ENCODE results near the gene C2orf69. TPM values are rescaled to one million over a fixed set of nuclear protein-coding genes. Genes with fewer than 3 reads are reported as not detected.

Gene C2orf69
- total RNA-seq, 2 donors from 2014 or later, result 16.3 to 19.8 TPM

GRCh38 chr2:199932312-199932855, 21.3 kb downstream of the C2orf69 start:
- no peak for ATAC-seq (replicated peaks)

DNA sequence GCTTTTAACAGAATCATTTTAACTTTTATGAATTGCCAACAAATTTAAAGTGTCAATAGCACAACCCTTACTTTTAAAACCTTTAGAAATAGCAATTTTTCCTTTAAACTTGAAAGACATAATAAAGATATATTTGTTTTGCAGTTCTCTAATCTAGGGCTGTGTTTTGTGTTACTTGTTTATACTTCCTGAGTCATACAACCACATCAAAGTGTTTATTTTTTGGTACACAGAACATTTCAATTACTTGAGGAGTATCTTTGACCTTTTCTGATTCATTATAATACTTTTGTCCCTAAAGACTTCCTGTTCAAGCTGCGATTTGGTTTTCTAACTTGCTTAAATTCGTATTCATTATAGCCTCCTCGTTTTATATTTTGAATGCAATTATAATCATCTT, 22.4 kb downstream of the C2orf69 start:
- ATAC-seq (replicated peaks), result no peak
- Mint-ChIP-seq H3K4me1 (no peaks in the 10 kb centered on the region), H3K27ac (no peak overlapping the region), H3K27me3 (no peaks in the 10 kb centered on the region), H3K9me3 (no peaks in the 10 kb centered on the region), H3K4me3 (no peak overlapping the region), H3K36me3 (ENCODE audit: low read depth) (peaks cover 77% of the 10 kb centered on the region)

More at GRCh38 chr2:199932312-199932855, 21.3 kb downstream of the C2orf69 start:
- Mint-ChIP-seq H3K4me1 (no peaks in the 10 kb centered on the region), H3K27me3 (no peaks in the 10 kb centered on the region), H3K27ac (peak overlapping the region; percentile 35), H3K4me3 (no peak overlapping the region), H3K36me3 (ENCODE audit: low read depth) (peaks cover 77% of the 10 kb centered on the region), H3K9me3 (no peaks in the 10 kb centered on the region)

- Mint-ChIP-seq H3K36me3 (ENCODE audit: low read depth) (peaks cover 74% of the 10 kb centered on the region), H3K4me1 (peaks cover 5% of the 10 kb centered on the region), H3K4me3 (no peak overlapping the region), H3K27ac (no peak overlapping the region), H3K27me3 (no peaks in the 10 kb centered on the region), H3K9me3 (no peaks in the 10 kb centered on the region)
- no peak for ATAC-seq (replicated peaks)
Measured at GRCh38 chr2:199936554-199936953, 25.5 kb downstream of the C2orf69 start.

- Mint-ChIP-seq H3K9me3 (no peaks in the 10 kb centered on the region), H3K27ac (no peak overlapping the region), H3K4me3 (no peak overlapping the region), H3K4me1 (peaks cover 14% of the 10 kb centered on the region), H3K27me3 (no peaks in the 10 kb centered on the region), H3K36me3 (ENCODE audit: low read depth) (peaks cover 87% of the 10 kb centered on the region)
- ATAC-seq (replicated peaks), result peak; percentile 28
Measured at GRCh38 chr2:199940373-199940772, 29.3 kb downstream of the C2orf69 start.

DNA sequence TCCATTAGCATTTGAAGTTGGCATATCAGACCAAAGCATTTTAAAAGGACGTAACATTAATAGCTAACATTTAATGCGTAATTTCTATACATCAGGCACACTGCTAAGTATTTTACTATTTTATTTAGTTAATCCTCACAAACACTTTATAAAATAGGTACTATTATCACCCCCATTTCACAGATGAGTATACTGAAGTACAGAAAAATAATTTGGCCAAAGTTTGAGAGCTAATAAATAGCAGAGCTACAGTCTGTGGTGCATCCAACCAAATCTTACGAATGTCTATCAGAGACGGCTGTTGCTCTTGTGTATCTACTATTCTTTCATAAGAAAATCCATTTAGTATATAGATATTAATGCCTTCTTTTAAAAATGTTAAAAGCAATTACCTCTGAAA, 32.3 kb downstream of the C2orf69 start:
- peaks cover 93% of the 10 kb centered on the region for H3K36me3 Mint-ChIP-seq (ENCODE audit: low read depth)
- H3K4me3 Mint-ChIP-seq, result no peak overlapping the region
- H3K27me3 Mint-ChIP-seq, result no peaks in the 10 kb centered on the region
- ATAC-seq (replicated peaks), result no peak
- H3K27ac Mint-ChIP-seq, result peak overlapping the region; percentile 62
- H3K4me1 Mint-ChIP-seq, result peaks cover 19% of the 10 kb centered on the region
- no peaks in the 10 kb centered on the region for H3K9me3 Mint-ChIP-seq

DNA sequence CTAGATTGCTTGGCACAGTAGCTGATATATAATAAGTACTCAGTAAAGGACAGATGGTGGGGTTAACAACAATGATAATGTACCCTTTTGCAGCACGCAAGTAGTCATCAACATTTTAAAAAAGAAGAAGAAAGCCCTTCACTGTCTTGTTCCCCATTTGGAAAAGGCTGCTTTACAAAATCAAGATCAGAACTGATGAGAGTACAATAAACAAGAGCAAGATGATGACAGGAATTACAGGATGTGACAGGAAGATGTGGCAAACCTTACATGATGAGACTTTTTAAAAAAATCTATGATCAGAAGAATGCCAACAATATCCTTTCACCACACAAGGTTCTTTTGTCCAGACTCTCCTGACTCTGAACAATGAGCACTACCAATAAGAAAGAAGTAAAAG, 35.1 kb downstream of the C2orf69 start:
- Mint-ChIP-seq H3K9me3 (no peaks in the 10 kb centered on the region), H3K4me1 (peaks cover 14% of the 10 kb centered on the region), H3K36me3 (ENCODE audit: low read depth) (peaks cover 91% of the 10 kb centered on the region), H3K4me3 (no peak overlapping the region), H3K27ac (peak overlapping the region; percentile 59), H3K27me3 (no peaks in the 10 kb centered on the region)
- ATAC-seq (replicated peaks), result no peak

- H3K9me3 Mint-ChIP-seq, result no peaks in the 10 kb centered on the region
- H3K27me3 Mint-ChIP-seq, result no peaks in the 10 kb centered on the region
- no peak for ATAC-seq (replicated peaks)
- H3K27ac Mint-ChIP-seq, result peak overlapping the region; percentile 59
- peaks cover 14% of the 10 kb centered on the region for H3K4me1 Mint-ChIP-seq
- H3K36me3 Mint-ChIP-seq (ENCODE audit: low read depth), result peaks cover 89% of the 10 kb centered on the region
- H3K4me3 Mint-ChIP-seq, result no peak overlapping the region
Measured at GRCh38 chr2:199946836-199947235, 35.7 kb downstream of the C2orf69 start.

DNA sequence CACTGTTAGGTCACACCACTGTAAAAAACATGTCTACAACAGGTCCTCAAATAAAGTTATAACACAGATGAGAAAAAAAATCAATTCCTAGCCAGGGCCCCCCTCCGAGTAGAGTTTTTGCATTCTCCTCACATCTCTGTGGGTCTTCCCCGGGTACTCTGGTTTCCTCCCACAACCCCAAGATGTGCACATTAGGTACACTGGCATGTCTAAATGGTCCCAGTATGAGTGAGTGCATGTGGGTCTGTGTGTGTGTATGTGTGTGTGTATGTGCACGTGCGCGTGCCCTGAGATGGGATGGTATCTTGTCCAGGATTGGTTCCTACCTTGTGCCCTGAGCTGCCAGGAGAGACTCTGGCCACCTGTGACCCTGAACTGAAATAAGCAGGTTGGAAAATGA, 39.3 kb downstream of the C2orf69 start:
- peak overlapping the region; percentile 2 for H3K4me3 Mint-ChIP-seq
- no peak overlapping the region for H3K27ac Mint-ChIP-seq
- no peaks in the 10 kb centered on the region for H3K9me3 Mint-ChIP-seq
- no peaks in the 10 kb centered on the region for H3K27me3 Mint-ChIP-seq
- H3K4me1 Mint-ChIP-seq, result peaks cover 11% of the 10 kb centered on the region
- peaks cover 82% of the 10 kb centered on the region for H3K36me3 Mint-ChIP-seq (ENCODE audit: low read depth)
- no peak for ATAC-seq (replicated peaks)

- Mint-ChIP-seq H3K9me3 (no peaks in the 10 kb centered on the region), H3K4me3 (peak overlapping the region; percentile 99), H3K27ac (peak overlapping the region; percentile 50), H3K36me3 (ENCODE audit: low read depth) (peaks cover 76% of the 10 kb centered on the region), H3K4me1 (peaks cover 8% of the 10 kb centered on the region), H3K27me3 (no peaks in the 10 kb centered on the region)
- no peak for ATAC-seq (replicated peaks)
Measured at GRCh38 chr2:199951023-199951422, 39.9 kb downstream of the C2orf69 start.

- H3K4me3 Mint-ChIP-seq, result peak overlapping the region; percentile 99
- ATAC-seq (replicated peaks), result peak; percentile 62
- peaks cover 23% of the 10 kb centered on the region for H3K4me1 Mint-ChIP-seq
- peaks cover 61% of the 10 kb centered on the region for H3K36me3 Mint-ChIP-seq (ENCODE audit: low read depth)
- H3K27me3 Mint-ChIP-seq, result no peaks in the 10 kb centered on the region
- peak overlapping the region; percentile 97 for H3K27ac Mint-ChIP-seq
- no peaks in the 10 kb centered on the region for H3K9me3 Mint-ChIP-seq
Measured at GRCh38 chr2:199955007-199955338, 43.9 kb downstream of the C2orf69 start.

DNA sequence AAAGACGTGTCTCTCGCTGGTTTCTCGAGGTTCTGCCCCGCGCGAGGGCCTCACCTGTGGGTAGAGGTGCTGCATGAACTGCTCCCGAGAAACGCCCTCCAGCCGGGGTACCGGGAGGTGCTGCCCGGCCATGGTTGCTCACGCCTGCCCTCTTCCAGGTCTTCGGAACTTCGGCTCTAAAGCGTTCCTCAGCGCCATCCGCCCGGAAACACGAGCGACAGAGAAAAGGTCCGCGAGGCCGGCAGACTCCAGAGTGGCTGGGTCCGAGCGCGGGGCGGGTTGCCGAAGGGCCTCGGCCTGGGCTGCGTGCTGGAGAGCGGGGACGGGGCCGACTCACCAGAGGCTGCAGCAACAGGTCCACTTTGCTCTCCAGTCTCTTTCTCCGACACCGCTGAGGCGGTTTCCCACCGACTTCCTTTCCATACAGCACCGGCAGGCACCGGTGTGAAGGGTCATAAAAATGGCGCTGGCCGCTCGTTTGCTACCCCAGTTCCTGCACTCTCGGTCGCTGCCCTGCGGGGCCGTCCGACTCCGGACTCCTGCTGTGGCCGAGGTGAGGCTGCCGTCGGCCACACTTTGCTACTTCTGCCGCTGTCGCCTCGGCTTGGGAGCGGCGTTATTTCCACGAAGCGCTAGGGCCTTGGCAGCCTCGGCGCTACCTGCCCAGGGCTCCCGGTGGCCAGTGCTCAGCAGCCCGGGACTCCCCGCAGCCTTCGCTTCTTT, 44.4 kb downstream of the C2orf69 start, which contains the start of the genes MAIP1 and TYW5:
Gene MAIP1, plus strand, starts transcription at position 244 of the 723 bp plus-strand sequence. Its CDS starts 217 bp downstream, at position 461.
Gene TYW5, minus strand, starts transcription at position 153 of the 723 bp plus-strand sequence. Its CDS starts 21 bp downstream, at position 132.
- H3K36me3 Mint-ChIP-seq (ENCODE audit: low read depth), result peaks cover 61% of the 10 kb centered on the region
- H3K9me3 Mint-ChIP-seq, result no peaks in the 10 kb centered on the region
- peak; percentile 85 for ATAC-seq (replicated peaks)
- H3K4me3 Mint-ChIP-seq, result peak within 1 kb of the TSS; percentile 99
- H3K27ac Mint-ChIP-seq, result peak within 1 kb of the TSS; percentile 97
- peaks cover 23% of the 10 kb centered on the region for H3K4me1 Mint-ChIP-seq
- no peaks in the 10 kb centered on the region for H3K27me3 Mint-ChIP-seq

DNA sequence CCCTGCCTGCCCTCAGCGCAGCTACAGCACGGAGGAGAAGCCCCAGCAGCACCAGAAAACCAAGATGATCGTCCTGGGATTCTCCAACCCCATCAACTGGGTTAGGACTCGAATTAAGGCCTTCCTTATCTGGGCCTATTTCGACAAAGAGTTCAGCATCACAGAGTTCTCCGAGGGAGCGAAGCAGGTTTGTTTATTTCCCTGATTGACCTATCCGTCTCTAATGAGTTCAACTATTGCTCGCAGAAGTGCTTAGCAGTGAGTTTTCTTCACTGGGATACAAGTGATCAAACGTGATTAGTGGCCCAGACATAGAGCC, 44.9 kb downstream of the C2orf69 start:
- Mint-ChIP-seq H3K27ac (peak overlapping the region; percentile 97), H3K9me3 (no peaks in the 10 kb centered on the region), H3K27me3 (no peaks in the 10 kb centered on the region), H3K4me1 (peaks cover 23% of the 10 kb centered on the region), H3K4me3 (peak overlapping the region; percentile 99), H3K36me3 (ENCODE audit: low read depth) (peaks cover 64% of the 10 kb centered on the region)
- no peak for ATAC-seq (replicated peaks)

DNA sequence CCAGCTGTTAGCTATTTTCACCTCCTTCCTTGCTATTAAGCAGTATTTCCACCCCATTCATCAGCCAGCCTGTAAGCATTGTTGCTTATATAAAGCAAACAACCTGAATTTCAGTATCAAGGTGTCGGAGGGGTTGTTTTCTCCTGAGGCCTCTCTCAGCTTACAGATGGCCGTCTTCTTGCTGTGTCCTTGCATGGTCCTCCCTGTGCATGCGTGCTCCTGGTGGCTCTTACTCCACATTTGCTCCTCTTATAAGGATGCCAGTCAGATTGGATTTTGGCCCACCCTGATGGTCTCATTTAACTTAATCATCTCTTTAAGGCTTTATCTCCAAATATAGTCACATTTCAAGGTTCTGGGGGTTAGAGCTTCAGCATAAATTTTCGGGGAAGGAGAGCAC, 46.9 kb downstream of the C2orf69 start:
- Mint-ChIP-seq H3K36me3 (ENCODE audit: low read depth) (peaks cover 68% of the 10 kb centered on the region), H3K27me3 (no peaks in the 10 kb centered on the region), H3K27ac (no peak overlapping the region), H3K4me1 (peaks cover 35% of the 10 kb centered on the region), H3K4me3 (peak overlapping the region; percentile 99), H3K9me3 (no peaks in the 10 kb centered on the region)
- no peak for ATAC-seq (replicated peaks)

DNA sequence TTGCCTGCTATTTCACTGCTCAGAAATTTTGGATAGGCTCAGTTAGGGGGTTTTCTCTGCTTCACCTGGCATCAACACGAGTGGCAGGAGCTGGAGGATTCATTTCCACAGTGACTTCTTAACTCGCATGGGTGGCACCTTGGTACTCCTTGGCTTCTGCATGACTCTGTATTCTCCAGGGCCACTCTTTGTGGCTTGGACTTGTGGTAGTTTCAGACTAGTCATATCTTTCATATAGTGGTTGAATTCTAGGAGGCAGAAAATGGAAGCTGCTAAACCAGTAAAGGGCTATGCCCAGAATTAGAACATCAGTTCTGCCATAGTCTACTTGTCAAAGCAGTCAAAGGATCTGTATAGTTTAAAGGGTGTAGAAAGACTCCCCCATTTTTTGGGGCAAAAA, 51.1 kb downstream of the C2orf69 start:
- Mint-ChIP-seq H3K9me3 (no peaks in the 10 kb centered on the region), H3K27me3 (no peaks in the 10 kb centered on the region), H3K4me1 (peaks cover 25% of the 10 kb centered on the region), H3K4me3 (peak overlapping the region; percentile 60), H3K27ac (peak overlapping the region; percentile 77), H3K36me3 (ENCODE audit: low read depth) (peaks cover 90% of the 10 kb centered on the region)
- peak; percentile 97 for ATAC-seq (replicated peaks)

GRCh38 chr2:199966405-199966804, 55.3 kb downstream of the C2orf69 start:
- H3K36me3 Mint-ChIP-seq (ENCODE audit: low read depth), result peaks cover 84% of the 10 kb centered on the region
- no peak for ATAC-seq (replicated peaks)
- H3K4me1 Mint-ChIP-seq, result peaks cover 12% of the 10 kb centered on the region
- H3K9me3 Mint-ChIP-seq, result no peaks in the 10 kb centered on the region
- H3K27ac Mint-ChIP-seq, result no peak overlapping the region
- no peak overlapping the region for H3K4me3 Mint-ChIP-seq
- no peaks in the 10 kb centered on the region for H3K27me3 Mint-ChIP-seq

All from activated T-helper 17 cell treated with anti-CD3 and anti-CD28 coated beads, Interleukin-2, amount 50 U/mL, for 72 hours (primary cell).